ENCODE measurements around the gene ADAMTS5.

ADAMTS5 gene

GRCh38 chr21:26949830-26950229 lies 17.1 kb downstream of the ADAMTS5 start:
- no peak for DNase-seq (ENCODE audit: low read depth in 2 of 2, low spot score in 1 of 2)

- DNase-seq (ENCODE audit: low read depth in 2 of 2, low spot score in 1 of 2): no peak
Observed at GRCh38 chr21:26948194-26948593, 18.7 kb downstream of the ADAMTS5 start.

- DNase-seq (ENCODE audit: low read depth in 2 of 2, low spot score in 1 of 2): no peak
Observed at GRCh38 chr21:26946744-26947446, 20.0 kb downstream of the ADAMTS5 start.

GRCh38 chr21:26945916-26946675 lies 20.8 kb downstream of the ADAMTS5 start:
- DNase-seq (ENCODE audit: low read depth in 2 of 2, low spot score in 1 of 2): no peak

- DNase-seq (ENCODE audit: low read depth in 2 of 2, low spot score in 1 of 2): no peak
Observed at GRCh38 chr21:26943921-26944320, 23.0 kb downstream of the ADAMTS5 start.

GRCh38 chr21:26941421-26941820 lies 25.5 kb downstream of the ADAMTS5 start:
- DNase-seq (ENCODE audit: low read depth in 2 of 2, low spot score in 1 of 2): no peak

GRCh38 chr21:26939601-26940111 lies 27.2 kb downstream of the ADAMTS5 start:
- no peak for DNase-seq (ENCODE audit: low read depth in 2 of 2, low spot score in 1 of 2)

- DNase-seq (ENCODE audit: low read depth in 2 of 2, low spot score in 1 of 2): no peak
Observed at GRCh38 chr21:26936641-26937040, 30.2 kb downstream of the ADAMTS5 start.

- no peak for DNase-seq (ENCODE audit: low read depth in 2 of 2, low spot score in 1 of 2)
Observed at GRCh38 chr21:26935977-26936376, 30.9 kb downstream of the ADAMTS5 start.

GRCh38 chr21:26934383-26934782 lies 32.5 kb downstream of the ADAMTS5 start:
- DNase-seq (ENCODE audit: low read depth in 2 of 2, low spot score in 1 of 2): no peak

- no peak for DNase-seq (ENCODE audit: low read depth in 2 of 2, low spot score in 1 of 2)
Observed at GRCh38 chr21:26933448-26933847, 33.4 kb downstream of the ADAMTS5 start.

GRCh38 chr21:26925636-26926035 lies 41.3 kb downstream of the ADAMTS5 start:
- no peak for DNase-seq (ENCODE audit: low read depth in 2 of 2, low spot score in 1 of 2)

- DNase-seq (ENCODE audit: low read depth in 2 of 2, low spot score in 1 of 2): no peak
Observed at GRCh38 chr21:26925122-26925521, 41.8 kb downstream of the ADAMTS5 start.

- DNase-seq (ENCODE audit: low read depth in 2 of 2, low spot score in 1 of 2): no peak
Observed at GRCh38 chr21:26923986-26924385, 42.9 kb downstream of the ADAMTS5 start.

- no peak for DNase-seq (ENCODE audit: low read depth in 2 of 2, low spot score in 1 of 2)
Observed at GRCh38 chr21:26920055-26920454, 46.8 kb downstream of the ADAMTS5 start.

- DNase-seq (ENCODE audit: low read depth in 2 of 2, low spot score in 1 of 2): no peak
Observed at GRCh38 chr21:26918323-26919079, 48.4 kb downstream of the ADAMTS5 start.

GRCh38 chr21:26916799-26917198 lies 50.1 kb downstream of the ADAMTS5 start:
- DNase-seq (ENCODE audit: low read depth in 2 of 2, low spot score in 1 of 2): no peak

GRCh38 chr21:26914557-26914956 lies 52.3 kb downstream of the ADAMTS5 start:
- DNase-seq (ENCODE audit: low read depth in 2 of 2, low spot score in 1 of 2): no peak

GRCh38 chr21:26912466-26912865 lies 54.4 kb downstream of the ADAMTS5 start:
- no peak for DNase-seq (ENCODE audit: low read depth in 2 of 2, low spot score in 1 of 2)

GRCh38 chr21:26909972-26910371 lies 56.9 kb downstream of the ADAMTS5 start:
- no peak for DNase-seq (ENCODE audit: low read depth in 2 of 2, low spot score in 1 of 2)

GRCh38 chr21:26900980-26901379 lies 65.9 kb downstream of the ADAMTS5 start:
- DNase-seq (ENCODE audit: low read depth in 2 of 2, low spot score in 1 of 2): no peak

GRCh38 chr21:26892151-26892550 lies 74.7 kb downstream of the ADAMTS5 start:
- DNase-seq (ENCODE audit: low read depth in 2 of 2, low spot score in 1 of 2): no peak
